CD4-positive, alpha-beta T cell (primary cell): ENCODE results near the gene NAALADL1. TPM values are rescaled to one million over a fixed set of nuclear protein-coding genes. Genes with fewer than 3 reads are reported as not detected.
A peak's percentile ranks its signal among the peaks of the same experiment; 100 is the strongest.

ENCODE experiments used
- ATAC-seq: fragments of 200-7000 bp; cut with Tn5 transposase; one replicate; pipeline ENCODE4 v1.10.0; 2022; ENCODE audit warnings: mild to moderate bottlenecking; ENCODE audit not compliant: poor library complexity
- CTCF ChIA-PET: fragments of 350-600 bp; sonication (Branson Sonifier 250); formaldehyde crosslinking; loops from one replicate; lab custom pipeline; 2021; ENCODE audit warnings: antibody characterized with exemption, inconsistent platforms; lab: Charles Lee
- POLR2A ChIA-PET: fragments of 350-600 bp; sonication (Branson Sonifier 250); formaldehyde crosslinking; loops from one replicate; lab custom pipeline; 2021; ENCODE audit warnings: antibody characterized with exemption, inconsistent platforms; lab: Charles Lee
- DNase-seq, 14 experiments: peaks; one replicate each; pipeline ENCODE4 v3.0.0-alpha.2; 2013 to 2020; ENCODE audit warnings: mixed read lengths in 2 of 14
- H3K27ac ChIP-seq, 2 donors: one replicate each; pipeline versions ENCODE4 v1.5.1 to v1.7.0; 2013; ENCODE audit warnings: low read length in 2 of 2, low read depth in 1 of 2, mild to moderate bottlenecking in 1 of 2
- H3K27me3 ChIP-seq, 2 experiments: 1 replicate in 1 of 2; 2 replicates in 1 of 2; pipeline versions ENCODE4 v1.6.1 to v1.7.0; 2013; ENCODE audit warnings: low read length in 2 of 2, control low read depth in 1 of 2, mild to moderate bottlenecking in 1 of 2, moderate library complexity in 1 of 2; ENCODE audit not compliant: insufficient read depth in 2 of 2, control insufficient read depth in 1 of 2
- H3K36me3 ChIP-seq: one replicate; pipeline ENCODE4 v1.6.1; 2013; ENCODE audit warnings: low read length, control low read depth; ENCODE audit not compliant: insufficient read depth
- H3K4me1 ChIP-seq: one replicate; pipeline ENCODE4 v1.6.1; 2013; ENCODE audit warnings: low read length, control low read depth; ENCODE audit not compliant: insufficient read depth
- H3K4me3 ChIP-seq: one replicate; pipeline ENCODE4 v1.5.1; 2013; ENCODE audit warnings: mild to moderate bottlenecking, low read length, moderate library complexity
- H3K9me3 ChIP-seq, 2 experiments: 1 replicate in 1 of 2; 2 replicates in 1 of 2; pipeline versions ENCODE4 v1.6.1 to v1.7.0; 2013; ENCODE audit warnings: low read length in 2 of 2, mild to moderate bottlenecking in 2 of 2, control low read depth in 1 of 2, moderate library complexity in 1 of 2; ENCODE audit not compliant: control insufficient read depth in 1 of 2, insufficient read depth in 1 of 2
- H3K27ac Mint-ChIP-seq: one replicate; pipeline ENCODE4 v1.8.0; 2020; ENCODE audit warnings: mixed read lengths
- H3K27me3 Mint-ChIP-seq: one replicate; pipeline ENCODE4 v1.8.0; 2021; ENCODE audit warnings: mixed read lengths
- H3K36me3 Mint-ChIP-seq: one replicate; pipeline ENCODE4 v1.8.0; 2021; ENCODE audit warnings: low read depth, mixed read lengths
- H3K4me1 Mint-ChIP-seq: one replicate; pipeline ENCODE4 v1.8.0; 2021; ENCODE audit warnings: low read depth, mixed read lengths
- H3K4me3 Mint-ChIP-seq: one replicate; pipeline ENCODE4 v1.8.0; 2020; ENCODE audit warnings: mild to moderate bottlenecking, mixed read lengths
- H3K9me3 Mint-ChIP-seq: one replicate; pipeline ENCODE4 v1.8.0; 2020; ENCODE audit warnings: mixed read lengths
- CTCF ChIP-seq: fragments of 200-600 bp; IDR thresholded peaks from one replicate; pipeline ENCODE4 v1.8.0; 2022; ENCODE audit warnings: antibody characterized with exemption, mild to moderate bottlenecking
- intact Hi-C, 2 experiments: fragments of 100-400 bp; cut with DNase I in 1 of 2; cut with micrococcal nuclease in 1 of 2; formaldehyde crosslinking; loops; one replicate each; pipeline versions ENCODE4 v1.15.1 to v1.9.0; 2023 to 2025; cut with DNase I, micrococcal nuclease
- total RNA-seq, 174 experiments: library from RNA in 2 of 174; stranded (reverse) in 2 of 174; gene quantifications; one replicate each; pipeline ENCODE4 v1.2.3 and lab custom pipeline; 2021 to 2026

Gene NAALADL1
- total RNA-seq, 2 experiments from 2014 or later = 7.7 to 9.2 TPM

- Mint-ChIP-seq H3K4me1 (no peaks in the 10 kb centered on the region), H3K4me3 (no peak overlapping the region), H3K27me3 (no peaks in the 10 kb centered on the region), H3K27ac (no peak overlapping the region), H3K36me3 (peaks cover 30% of the 10 kb centered on the region), H3K9me3 (no peaks in the 10 kb centered on the region)
- no peak for ATAC-seq
- intact Hi-C loops = no loop called here
- Histone ChIP-seq H3K27me3 (no peaks in the 10 kb centered on the region), H3K36me3 (peaks cover 45% of the 10 kb centered on the region), H3K27ac (no peak overlapping the region), H3K4me1 (peaks cover under 1% of the 10 kb centered on the region), H3K9me3 (no peaks in the 10 kb centered on the region), H3K4me3 (no peak overlapping the region)
- TF ChIP-seq CTCF = no peak
- CTCF ChIA-PET = no interaction called here
- DNase-seq = no peak
- POLR2A ChIA-PET = no interaction called here
These were observed 23.9 kb downstream of the NAALADL1 start for GRCh38 chr11:65034423-65034822.

GRCh38 chr11:65032216-65032615, 26.1 kb downstream of the NAALADL1 start:
- POLR2A ChIA-PET = interaction anchor here (1.0 to 1.1 kb wide), 2 partner anchors 9 to 64 kb away, joined by 3 to 4 read pairs; partner anchors contain the start of genes SAC3D1 and VPS51
- Mint-ChIP-seq H3K4me1 (peaks cover 16% of the 10 kb centered on the region), H3K36me3 (peaks cover 20% of the 10 kb centered on the region), H3K27ac (no peak overlapping the region), H3K27me3 (no peaks in the 10 kb centered on the region), H3K4me3 (no peak overlapping the region), H3K9me3 (no peaks in the 10 kb centered on the region)
- H3K36me3 ChIP-seq = peaks cover 41% of the 10 kb centered on the region
- CTCF ChIA-PET = no interaction called here
- H3K27me3 ChIP-seq = no peaks in the 10 kb centered on the region
- intact Hi-C loops = no loop called here
- DNase-seq = no peak
- no peak for TF ChIP-seq CTCF
- H3K4me3 ChIP-seq = no peak overlapping the region
- no peak for ATAC-seq
- no peaks in the 10 kb centered on the region for H3K9me3 ChIP-seq
- peaks cover 14% of the 10 kb centered on the region for H3K4me1 ChIP-seq
- no peak overlapping the region for H3K27ac ChIP-seq

- peak; percentile 73 to 97 (median 86) for DNase-seq
- POLR2A ChIA-PET = interaction anchor here (0.8 to 3.3 kb wide), 9 partner anchors 13 to 282 kb away, joined by 3 to 15 read pairs (median 4); partner anchors contain the start of genes ARL2, FAU, PPP2R5B and SAC3D1
- H3K36me3 Mint-ChIP-seq = no peaks in the 10 kb centered on the region
- H3K4me1 Mint-ChIP-seq = peaks cover 21% of the 10 kb centered on the region
- ATAC-seq = peak; percentile 94
- Histone ChIP-seq H3K27me3 (no peaks in the 10 kb centered on the region), H3K27ac (peak within 1 kb of the TSS; percentile 22 to 52), H3K36me3 (peaks cover 14% of the 10 kb centered on the region), H3K4me3 (peak within 1 kb of the TSS; percentile 53), H3K4me1 (peaks cover 22% of the 10 kb centered on the region), H3K9me3 (no peaks in the 10 kb centered on the region)
- H3K27me3 Mint-ChIP-seq = no peaks in the 10 kb centered on the region
- intact Hi-C loops = loop anchor here (1.0 to 5.0 kb wide), 9 partner anchors 13 to 545 kb away; partner anchors contain the start of genes ATG2A (in 2 of the 2), ARL2 (in 1 of the 2), CDCA5 (in 1 of the 2) and FAM89B (in 1 of the 2)
- H3K27ac Mint-ChIP-seq = peak within 1 kb of the TSS; percentile 82
- peak; percentile 86 for TF ChIP-seq CTCF
- no peaks in the 10 kb centered on the region for H3K9me3 Mint-ChIP-seq
- H3K4me3 Mint-ChIP-seq = peak within 1 kb of the TSS; percentile 73
- CTCF ChIA-PET = interaction anchor here (0.6 to 5.2 kb wide), 4 partner anchors 13 to 642 kb away, joined by 3 to 30 read pairs (median 4); partner anchors contain the start of genes ARL2 and SAC3D1
These were observed 30.9 kb downstream of the NAALADL1 start, which contains the start of gene SNX15 for GRCh38 chr11:65027213-65028067. Gene SNX15 (plus strand): TSS chr11:65027439. CDS start chr11:65027538, 99 bp downstream.
